Measurements from ENCODE around the gene NOL12. TPM values are rescaled to one million over a fixed set of nuclear protein-coding genes. Genes with fewer than 3 reads are reported as not detected.
"Not testable (repeated sequence)": the region's sequence is repeated elsewhere in the genome, so short reads cannot be mapped to it uniquely, and the experiment has no call there.

NOL12 gene
- total RNA-seq, 1 donor from 2014 or later, result 23.7 TPM

DNA sequence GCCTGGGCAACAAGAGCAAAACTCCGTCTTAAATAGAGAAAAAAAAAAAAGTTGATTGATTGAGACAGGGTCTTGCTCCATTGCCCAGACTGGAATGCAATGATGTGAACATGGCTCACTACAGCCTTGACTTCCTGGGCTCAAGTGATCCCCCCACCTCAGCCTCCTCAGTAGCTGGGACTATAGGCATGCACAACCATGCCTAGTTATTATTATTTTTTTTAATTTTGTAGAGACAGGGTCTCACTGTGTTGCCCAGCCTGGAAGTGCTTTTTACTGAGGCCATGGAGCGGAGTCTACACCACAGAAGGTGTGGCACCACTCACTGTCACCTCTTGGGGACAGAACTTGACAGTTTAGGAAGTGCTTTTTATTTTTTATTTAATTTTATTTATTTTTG, 28.5 kb downstream of the NOL12 start:
- Mint-ChIP-seq H3K27ac (no peak overlapping the region), H3K36me3 (peaks cover 12% of the 10 kb centered on the region), H3K9me3 (no peaks in the 10 kb centered on the region), H3K4me3 (no peak overlapping the region), H3K4me1 (peaks cover 11% of the 10 kb centered on the region), H3K27me3 (ENCODE audit: insufficient read depth, low read depth) (no peaks in the 10 kb centered on the region)
- Histone ChIP-seq H3K36me3 (no peaks in the 10 kb centered on the region), H2AFZ (replicated peaks) (no peak overlapping the region), H3K4me1 (no peaks in the 10 kb centered on the region), H4K20me1 (ENCODE audit: low read depth) (no peaks in the 10 kb centered on the region), H3K9me3 (ENCODE audit: low read depth) (no peaks in the 10 kb centered on the region), H3F3A (ENCODE audit: low read depth) (no peaks in the 10 kb centered on the region), H3K27ac (no peak overlapping the region), H3K79me2 (ENCODE audit: low read depth) (no peaks in the 10 kb centered on the region), H3K4me2 (no peak overlapping the region), H3K9ac (no peak overlapping the region), H3K4me3 (no peak overlapping the region), H3K27me3 (no peaks in the 10 kb centered on the region)
- DNase-seq (ENCODE audit: low spot score), result no peak
- TF ChIP-seq EZH2phosphoT487 (IDR thresholded peaks at IDR 0.05) (no peak), EZH2 (IDR thresholded peaks at IDR 0.05) (no peak)
- TF ChIP-seq, protein P1, sequence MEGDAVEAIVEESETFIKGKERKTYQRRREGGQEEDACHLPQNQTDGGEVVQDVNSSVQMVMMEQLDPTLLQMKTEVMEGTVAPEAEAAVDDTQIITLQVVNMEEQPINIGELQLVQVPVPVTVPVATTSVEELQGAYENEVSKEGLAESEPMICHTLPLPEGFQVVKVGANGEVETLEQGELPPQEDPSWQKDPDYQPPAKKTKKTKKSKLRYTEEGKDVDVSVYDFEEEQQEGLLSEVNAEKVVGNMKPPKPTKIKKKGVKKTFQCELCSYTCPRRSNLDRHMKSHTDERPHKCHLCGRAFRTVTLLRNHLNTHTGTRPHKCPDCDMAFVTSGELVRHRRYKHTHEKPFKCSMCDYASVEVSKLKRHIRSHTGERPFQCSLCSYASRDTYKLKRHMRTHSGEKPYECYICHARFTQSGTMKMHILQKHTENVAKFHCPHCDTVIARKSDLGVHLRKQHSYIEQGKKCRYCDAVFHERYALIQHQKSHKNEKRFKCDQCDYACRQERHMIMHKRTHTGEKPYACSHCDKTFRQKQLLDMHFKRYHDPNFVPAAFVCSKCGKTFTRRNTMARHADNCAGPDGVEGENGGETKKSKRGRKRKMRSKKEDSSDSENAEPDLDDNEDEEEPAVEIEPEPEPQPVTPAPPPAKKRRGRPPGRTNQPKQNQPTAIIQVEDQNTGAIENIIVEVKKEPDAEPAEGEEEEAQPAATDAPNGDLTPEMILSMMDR (IDR thresholded peaks at IDR 0.05), result no peak

GRCh38 chr22:37715760-37716159, 29.6 kb downstream of the NOL12 start:
- H3K27me3 Mint-ChIP-seq (ENCODE audit: insufficient read depth, low read depth), result no peaks in the 10 kb centered on the region
- H3K27ac Mint-ChIP-seq, result no peak overlapping the region
- no peak overlapping the region for H3K4me3 Mint-ChIP-seq

GRCh38 chr22:37716708-37717107, 30.6 kb downstream of the NOL12 start:
- H3K9ac ChIP-seq, result no peak overlapping the region
- H3K27ac ChIP-seq, result no peak overlapping the region
- no peaks in the 10 kb centered on the region for H4K20me1 ChIP-seq (ENCODE audit: low read depth)
- Mint-ChIP-seq H3K36me3 (peaks cover 15% of the 10 kb centered on the region), H3K9me3 (no peaks in the 10 kb centered on the region), H3K4me3 (no peak overlapping the region), H3K4me1 (peaks cover 11% of the 10 kb centered on the region), H3K27ac (no peak overlapping the region), H3K27me3 (ENCODE audit: insufficient read depth, low read depth) (no peaks in the 10 kb centered on the region)
- TF ChIP-seq, protein P1 (IDR thresholded peaks at IDR 0.05), result no peak
- TF ChIP-seq EZH2 (IDR thresholded peaks at IDR 0.05) (no peak), EZH2phosphoT487 (IDR thresholded peaks at IDR 0.05) (no peak)
- no peaks in the 10 kb centered on the region for H3K79me2 ChIP-seq (ENCODE audit: low read depth)
- no peaks in the 10 kb centered on the region for H3K27me3 ChIP-seq
- H3K36me3 ChIP-seq, result no peaks in the 10 kb centered on the region
- no peaks in the 10 kb centered on the region for H3F3A ChIP-seq (ENCODE audit: low read depth)
- no peak overlapping the region for H3K4me2 ChIP-seq
- H3K9me3 ChIP-seq (ENCODE audit: low read depth), result no peaks in the 10 kb centered on the region
- no peaks in the 10 kb centered on the region for H3K4me1 ChIP-seq
- no peak for DNase-seq (ENCODE audit: low spot score)
- H2AFZ ChIP-seq (replicated peaks), result no peak overlapping the region
- H3K4me3 ChIP-seq, result no peak overlapping the region

More at GRCh38 chr22:37715760-37716159, 29.6 kb downstream of the NOL12 start:
- Histone ChIP-seq H4K20me1 (ENCODE audit: low read depth) (no peaks in the 10 kb centered on the region), H3K9me3 (ENCODE audit: low read depth) (no peaks in the 10 kb centered on the region), H3K4me2 (no peak overlapping the region), H2AFZ (replicated peaks) (no peak overlapping the region), H3K27me3 (no peaks in the 10 kb centered on the region), H3K27ac (no peak overlapping the region), H3K4me1 (no peaks in the 10 kb centered on the region), H3K9ac (no peak overlapping the region), H3K79me2 (ENCODE audit: low read depth) (no peaks in the 10 kb centered on the region), H3K36me3 (no peaks in the 10 kb centered on the region), H3K4me3 (no peak overlapping the region), H3F3A (ENCODE audit: low read depth) (no peaks in the 10 kb centered on the region)
- TF ChIP-seq, protein P1 (IDR thresholded peaks at IDR 0.05), result no peak
- TF ChIP-seq EZH2 (IDR thresholded peaks at IDR 0.05) (no peak), EZH2phosphoT487 (IDR thresholded peaks at IDR 0.05) (no peak)
- no peaks in the 10 kb centered on the region for H3K9me3 Mint-ChIP-seq
- peaks cover 15% of the 10 kb centered on the region for H3K36me3 Mint-ChIP-seq
- no peak for DNase-seq (ENCODE audit: low spot score)
- H3K4me1 Mint-ChIP-seq, result peaks cover 11% of the 10 kb centered on the region

DNA sequence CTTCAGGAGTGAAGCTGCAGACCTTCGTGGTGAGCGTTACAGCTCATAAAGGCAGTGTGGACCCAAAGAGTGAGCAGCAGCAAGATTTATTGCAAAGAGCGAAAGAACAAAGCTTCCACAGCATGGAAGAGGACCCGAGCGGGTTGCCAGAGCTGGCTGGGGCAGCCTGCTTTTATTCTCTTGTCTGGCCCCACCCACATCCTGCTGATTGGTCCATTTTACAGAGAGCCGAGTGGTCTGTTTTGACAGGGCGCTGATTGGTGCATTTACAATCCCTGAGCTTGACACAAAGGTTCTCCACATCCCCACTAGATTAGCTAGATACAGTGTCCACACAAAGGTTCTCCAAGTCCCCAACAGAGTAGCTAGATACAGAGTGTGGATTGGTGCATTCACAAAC, 31.1 kb downstream of the NOL12 start:
- H3K9me3 ChIP-seq (ENCODE audit: low read depth); H3K27me3 Mint-ChIP-seq (ENCODE audit: insufficient read depth, low read depth); H2AFZ ChIP-seq (replicated peaks); H4K20me1 ChIP-seq (ENCODE audit: low read depth); H3K4me3 ChIP-seq; H3K9me3 Mint-ChIP-seq; H3K4me2 ChIP-seq; DNase-seq (ENCODE audit: low spot score); H3K79me2 ChIP-seq (ENCODE audit: low read depth); H3K27me3 ChIP-seq; H3K4me1 ChIP-seq; H3K9ac ChIP-seq; H3K4me3 Mint-ChIP-seq; H3K36me3 ChIP-seq; H3K27ac ChIP-seq; H3F3A ChIP-seq (ENCODE audit: low read depth): not testable (repeated sequence)
- H3K4me1 Mint-ChIP-seq, result peaks cover 11% of the 10 kb centered on the region
- peak overlapping the region; percentile 62 for H3K27ac Mint-ChIP-seq
- peaks cover 15% of the 10 kb centered on the region for H3K36me3 Mint-ChIP-seq

DNA sequence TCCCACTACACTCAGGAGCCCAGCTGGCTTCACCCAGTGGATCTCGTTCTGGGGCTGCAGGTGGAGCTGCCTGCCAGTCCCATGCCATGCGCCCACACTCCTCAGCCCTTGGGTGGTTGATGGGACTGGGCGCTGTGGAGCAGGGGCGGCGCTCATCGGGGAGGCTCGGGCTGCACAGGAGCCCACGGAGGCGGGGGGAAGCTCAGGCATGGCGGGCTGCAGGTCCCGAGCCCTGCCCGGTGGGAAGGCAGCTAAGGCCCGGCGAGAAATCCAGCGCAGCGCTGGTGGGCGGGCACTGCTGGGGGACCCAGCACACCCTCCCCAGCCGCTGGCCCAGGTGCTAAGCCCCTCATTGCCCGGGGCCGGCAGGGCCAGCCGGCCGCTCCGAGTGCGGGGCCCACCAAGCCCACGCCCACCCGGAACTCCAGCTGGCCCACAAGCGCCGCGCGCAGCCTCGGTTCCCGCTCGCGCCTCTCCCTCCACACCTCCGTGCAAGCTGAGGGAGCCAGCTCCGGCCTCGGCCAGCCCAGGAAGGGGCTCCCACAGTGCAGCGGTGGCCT, 31.7 kb downstream of the NOL12 start:
- H3K9ac ChIP-seq; DNase-seq (ENCODE audit: low spot score); H3K4me2 ChIP-seq; H4K20me1 ChIP-seq (ENCODE audit: low read depth); H3F3A ChIP-seq (ENCODE audit: low read depth); H2AFZ ChIP-seq (replicated peaks); H3K79me2 ChIP-seq (ENCODE audit: low read depth); H3K36me3 ChIP-seq; H3K4me1 ChIP-seq; H3K27me3 Mint-ChIP-seq (ENCODE audit: insufficient read depth, low read depth); H3K9me3 ChIP-seq (ENCODE audit: low read depth); H3K4me3 ChIP-seq; H3K27me3 ChIP-seq; H3K27ac ChIP-seq; H3K9me3 Mint-ChIP-seq; H3K27ac Mint-ChIP-seq; H3K4me3 Mint-ChIP-seq: not testable (repeated sequence)
- H3K4me1 Mint-ChIP-seq, result peaks cover 11% of the 10 kb centered on the region
- peaks cover 16% of the 10 kb centered on the region for H3K36me3 Mint-ChIP-seq

Measured in neural progenitor cell (in vitro differentiated cells).